Muscle of back (tissue), 11 donors: ENCODE results near the gene ANKS1B. TPM values are rescaled to one million over a fixed set of nuclear protein-coding genes. Genes with fewer than 3 reads are reported as not detected.

Source experiments
- DNase-seq, 3 donors: peaks; one replicate each; pipeline versions ENCODE4 v3.0.0 to v3.0.0-alpha.2; 2013
- polyA plus RNA-seq, 10 donors: library from polyadenylated mRNA; unstranded; fragments of 120-200 nt; gene quantifications; one replicate each; pipeline ENCODE4 v1.2.1, GENCODE V29; 2013; ENCODE audit not compliant: insufficient read length in 10 of 10

ANKS1B gene
- polyA plus RNA-seq, 10 donors = 2.1 to 4.8 (median 3.1) TPM

- DNase-seq = no peak
Measured at GRCh38 chr12:99195474-99195873, 789.3 kb downstream of the ANKS1B start.

- DNase-seq = no peak
Measured at GRCh38 chr12:99192489-99192888, 792.2 kb downstream of the ANKS1B start.

GRCh38 chr12:99176871-99177270 lies 807.9 kb downstream of the ANKS1B start:
- no peak for DNase-seq

GRCh38 chr12:99170461-99170860 lies 814.3 kb downstream of the ANKS1B start:
- no peak for DNase-seq

GRCh38 chr12:99170037-99170436 lies 814.7 kb downstream of the ANKS1B start:
- DNase-seq = no peak

GRCh38 chr12:99157946-99158345 lies 826.8 kb downstream of the ANKS1B start:
- no peak for DNase-seq

- no peak for DNase-seq
Measured at GRCh38 chr12:99154983-99155336, 829.8 kb downstream of the ANKS1B start.

- no peak for DNase-seq
Measured at GRCh38 chr12:99154216-99154982, 830.3 kb downstream of the ANKS1B start.

GRCh38 chr12:99153293-99153692 lies 831.4 kb downstream of the ANKS1B start:
- DNase-seq = no peak

- DNase-seq = no peak
Measured at GRCh38 chr12:99152337-99152736, 832.4 kb downstream of the ANKS1B start.

GRCh38 chr12:99151744-99152143 lies 833.0 kb downstream of the ANKS1B start:
- no peak for DNase-seq

GRCh38 chr12:99147130-99147529 lies 837.6 kb downstream of the ANKS1B start:
- no peak for DNase-seq

GRCh38 chr12:99146730-99147129 lies 838.0 kb downstream of the ANKS1B start:
- DNase-seq = no peak

- DNase-seq = no peak
Measured at GRCh38 chr12:99146185-99146584, 838.6 kb downstream of the ANKS1B start.

- peak in 1 of 3 donors; percentile 13 for DNase-seq
Measured at GRCh38 chr12:99142651-99143050, 842.1 kb downstream of the ANKS1B start.

- no peak for DNase-seq
Measured at GRCh38 chr12:99140017-99140720, 844.6 kb downstream of the ANKS1B start.

GRCh38 chr12:99138393-99138792 lies 846.3 kb downstream of the ANKS1B start:
- no peak for DNase-seq

GRCh38 chr12:99137124-99137855 lies 847.4 kb downstream of the ANKS1B start:
- no peak for DNase-seq

GRCh38 chr12:99136516-99136915 lies 848.2 kb downstream of the ANKS1B start:
- no peak for DNase-seq

GRCh38 chr12:99135376-99135775 lies 849.4 kb downstream of the ANKS1B start:
- no peak for DNase-seq

- no peak for DNase-seq
Measured at GRCh38 chr12:99133401-99133800, 851.3 kb downstream of the ANKS1B start.

GRCh38 chr12:99131751-99132199 lies 853.0 kb downstream of the ANKS1B start:
- DNase-seq = peak; percentile 17 to 64 (median 21)
